K562 (cell line): ENCODE results near the gene SMURF1. TPM values are rescaled to one million over a fixed set of nuclear protein-coding genes. Genes with fewer than 3 reads are reported as not detected.
A peak's percentile ranks its signal among the peaks of the same experiment; 100 is the strongest.

Source experiments
- ATAC-seq: fragments of 200-7000 bp; cut with Tn5 transposase; 3 replicates; pipeline ENCODE4 v1.9.1; 2020; ENCODE audit warnings: moderate library complexity
- BruUV-seq: library from RNA; stranded (reverse); fragments of 400-500 nt; replicated peaks from 2 replicates; lab custom pipeline; 2021; lab: Mats Ljungman, UMichigan
- CTCF ChIA-PET: fragments of 300-600 bp; formaldehyde crosslinking; extraction: SDS; loops from one replicate; lab custom pipeline; 2021; ENCODE audit warnings: low intra/inter-chr PET ratio; lab: Yijun Ruan, JAX
- POLR2A ChIA-PET: fragments of 300-600, 350-650 bp; sonication (Branson Sonifier 250); formaldehyde crosslinking; extraction: SDS; loops from one replicate; lab custom pipeline; 2021; ENCODE audit warnings: antibody characterized with exemption, inconsistent platforms; lab: Yijun Ruan, JAX
- DNase-seq, 4 experiments: peaks; one replicate each; pipeline versions ENCODE4 v3.0.0 to v3.0.0-alpha.2; 2011 to 2018; ENCODE audit warnings: low spot score in 3 of 4, mixed read lengths in 3 of 4; ENCODE audit errors: extremely low read depth in 1 of 4
- FAIRE-seq: peaks from 2 replicates; lab custom pipeline; 2011; peaks lifted over from hg19 to GRCh38; lab: Jason Lieb, UNC
- H2AFZ ChIP-seq: 2 replicates; pipeline ENCODE4 v1.6.0; 2011; ENCODE audit warnings: low read depth, low read length, control low read depth, inconsistent platforms
- H3K27ac ChIP-seq: fragments of 200-600 bp; 3 replicates; pipeline ENCODE4 v1.8.0; 2011; ENCODE audit warnings: low read depth, mild to moderate bottlenecking, control low read depth, inconsistent platforms, low read length, moderate library complexity, mixed read lengths; ENCODE audit errors: extremely low read depth
- H3K27me3 ChIP-seq, 2 experiments: fragments of 300-600 bp in 1 of 2; 2 replicates in 1 of 2; 3 replicates in 1 of 2; pipeline versions ENCODE4 v1.6.0 to v1.8.0; 2011; ENCODE audit warnings: inconsistent platforms in 2 of 2, low read length in 2 of 2, mild to moderate bottlenecking in 1 of 2, mixed read lengths in 1 of 2, moderate library complexity in 1 of 2; ENCODE audit not compliant: control insufficient read depth in 2 of 2, insufficient read depth in 2 of 2
- H3K36me3 ChIP-seq: fragments of 300-600 bp; 3 replicates; pipeline ENCODE4 v1.8.0; 2011; ENCODE audit warnings: mild to moderate bottlenecking, low read length, inconsistent platforms; ENCODE audit not compliant: control insufficient read depth, insufficient read depth
- H3K4me1 ChIP-seq, 2 experiments: fragments of 200-600 bp in 1 of 2; replicated peaks in 1 of 2; 2 replicates in 1 of 2; 3 replicates in 1 of 2; pipeline versions ENCODE4 v1.5.1 to v1.8.0; 2011; ENCODE audit warnings: inconsistent platforms in 2 of 2, low read length in 2 of 2, mild to moderate bottlenecking in 1 of 2, mixed read lengths in 1 of 2, moderate library complexity in 1 of 2; ENCODE audit not compliant: control insufficient read depth in 2 of 2, insufficient read depth in 2 of 2
- H3K4me2 ChIP-seq: 2 replicates; pipeline ENCODE4 v1.6.1; 2011; ENCODE audit warnings: low read length, control low read depth, inconsistent platforms, mixed read lengths; ENCODE audit not compliant: insufficient read depth
- H3K4me3 ChIP-seq: fragments of 200-600 bp; sonication (generic), shearing (Covaris generic); 2 replicates; pipeline ENCODE4 v1.5.1; 2016; ENCODE audit warnings: control low read depth, inconsistent platforms
- H3K79me2 ChIP-seq: fragments of 200-600 bp; 3 replicates; pipeline ENCODE4 v1.8.0; 2011; ENCODE audit warnings: low read length, inconsistent platforms; ENCODE audit not compliant: control insufficient read depth, insufficient read depth
- H3K9ac ChIP-seq, 2 experiments: 2 replicates each; pipeline versions ENCODE4 v1.6.0 to v1.6.1; 2011; ENCODE audit warnings: low read depth in 2 of 2, low read length in 2 of 2, control low read depth in 1 of 2, inconsistent platforms in 1 of 2, mild to moderate bottlenecking in 1 of 2, mixed read lengths in 1 of 2; ENCODE audit not compliant: insufficient read depth in 1 of 2
- H3K9me1 ChIP-seq: one replicate; pipeline ENCODE4 v1.6.0; 2011; ENCODE audit warnings: inconsistent platforms, mild to moderate bottlenecking, low read length, moderate library complexity; ENCODE audit not compliant: control insufficient read depth, insufficient read depth
- H3K9me3 ChIP-seq: replicated peaks from 2 replicates; pipeline ENCODE4 v1.5.1; 2011; ENCODE audit warnings: low read depth, low read length, inconsistent platforms; ENCODE audit not compliant: control insufficient read depth, insufficient read depth
- H4K20me1 ChIP-seq: replicated peaks from 2 replicates; pipeline ENCODE4 v1.6.1; 2011; ENCODE audit warnings: low read length, inconsistent platforms, mixed read lengths; ENCODE audit not compliant: control insufficient read depth, insufficient read depth
- HNRNPLL ChIP-seq: fragments of 200-400 bp; formaldehyde crosslinking; IDR thresholded peaks from 2 replicates; pipeline ENCODE4 v1.6.1; 2017; ENCODE audit warnings: low read length, low read depth, mild to moderate bottlenecking; ENCODE audit not compliant: poor library complexity, severe bottlenecking
- KDM5B ChIP-seq: fragments of 200-600 bp; sonication (generic); IDR thresholded peaks from 2 replicates; pipeline ENCODE4 v1.6.1; 2012; ENCODE audit warnings: low read depth, mild to moderate bottlenecking, moderate library complexity, low read length, control low read depth, inconsistent platforms; ENCODE audit not compliant: insufficient replicate concordance
- SRSF1 ChIP-seq: fragments of 200-400 bp; formaldehyde crosslinking; IDR thresholded peaks from 2 replicates; pipeline ENCODE4 v1.6.1; 2017; ENCODE audit warnings: mild to moderate bottlenecking, low read depth, low read length, moderate library complexity
- ZBTB17 ChIP-seq: fragments of 450-650 bp; formaldehyde crosslinking; IDR thresholded peaks from 2 replicates; pipeline ENCODE4 v1.4.0; 2020; ENCODE audit warnings: mild to moderate bottlenecking
- WGBS: fragments of 100-300 bp; shearing (Covaris generic); methylation state at CpG from one replicate; pipeline ENCODE4 v1.1.6; 2016; ENCODE audit warnings: low coverage, mixed read lengths; ENCODE audit not compliant: insufficient coverage; ENCODE audit errors: missing lambda C conversion rate; 5-methylcytosine and 5-hydroxymethylcytosine counted together
- in situ Hi-C: fragments of 300-500 bp; cut with MboI; formaldehyde crosslinking; loops from 4 replicates; pipeline ENCODE4 v1.15.0; 2018; ENCODE audit warnings: inconsistent platforms, mixed read lengths
- intact Hi-C: fragments of 100-400 bp; cut with micrococcal nuclease; formaldehyde crosslinking; loops from 2 replicates; pipeline ENCODE4 v1.14.2; 2022
- polyA plus RNA-seq, 8 experiments: library from polyadenylated mRNA; depleted of rRNA in 4 of 8; stranded (reverse) in 5 of 8; unstranded in 3 of 8; fragments of >200 nt; fragmentation: Nextera tagmentation in 2 of 8; fragmentation: Illumina TruSeq in 1 of 8; extraction: Ambion mirVana in 2 of 8; extraction: Trizol in 1 of 8; gene quantifications; 2 replicates each; pipeline versions ENCODE4 v1.2.1 to v1.2.3, GENCODE V29; 2011 to 2014; ENCODE audit warnings: inconsistent platforms in 1 of 8, missing spikeins in 1 of 8
- total RNA-seq, 7 experiments: library from RNA; depleted of rRNA in 6 of 7; stranded (reverse); fragments of >200 nt in 6 of 7; fragmentation: Illumina TruSeq in 2 of 7; extraction: Trizol in 2 of 7; gene quantifications; 2 replicates each; pipeline versions ENCODE4 v1.2.1 to v1.2.3, GENCODE V29; 2011 to 2021; ENCODE audit warnings: low replicate concordance in 1 of 7
- TF ChIP-seq, protein P1 (sequence below): fragments of 450-650 bp; IDR thresholded peaks from one replicate; pipeline ENCODE4 v1.6.1; 2018; ENCODE audit warnings: mild to moderate bottlenecking, moderate library complexity; ENCODE audit not compliant: partially characterized antibody
- TF ChIP-seq, protein P2 (sequence below), 2 experiments: fragments of 450-650 bp; IDR thresholded peaks; 2 replicates each; pipeline ENCODE4 v1.6.1; 2016

SMURF1 gene
- total and polyA plus RNA-seq, 9 of the 15 experiments (the other 6 are each of a cell fraction or from before 2014, with no cell fraction given) = 1.0 to 20.1 (median 12.6) TPM

DNA sequence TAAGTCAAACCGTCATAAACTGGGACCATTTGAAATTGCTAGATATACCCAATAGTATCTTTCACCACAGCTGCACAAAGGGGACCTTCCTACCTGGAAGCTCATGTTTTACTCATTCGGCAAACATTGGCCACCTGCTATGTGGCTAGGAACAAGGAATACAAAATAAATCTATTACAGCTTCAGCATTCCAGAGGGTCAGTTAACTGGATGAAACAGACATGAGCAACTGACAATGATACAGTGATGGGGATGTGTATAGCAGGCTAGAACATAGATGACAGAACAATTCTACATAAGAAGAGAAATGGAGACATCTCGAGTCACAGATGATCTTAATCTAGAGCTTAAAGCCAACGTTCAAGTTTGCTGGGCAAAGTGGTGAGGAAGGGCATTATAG, 3.1 kb upstream of the SMURF1 start:
- H3K4me3 ChIP-seq = no peak overlapping the region
- no peak overlapping the region for H3K27ac ChIP-seq
- peaks cover 2% of the 10 kb centered on the region; the same call in 1 of the 3 replicates for H3K36me3 ChIP-seq
- no TSS peak for BruUV-seq
- no peaks in the 10 kb centered on the region for H3K9me3 ChIP-seq
- peaks cover 9% of the 10 kb centered on the region for H3K79me2 ChIP-seq
- in situ Hi-C loops = no loop called here
- CTCF ChIA-PET = no interaction called here
- no peak overlapping the region for H3K9ac ChIP-seq
- FAIRE-seq (no peak), ATAC-seq (no peak), DNase-seq (no peak)
- intact Hi-C loops = loop anchor here (10.0 kb wide), 1 partner anchor 78 kb away; no protein-coding TSS in a partner anchor
- TF ChIP-seq SRSF1 = no peak
- TF ChIP-seq, protein P1, sequence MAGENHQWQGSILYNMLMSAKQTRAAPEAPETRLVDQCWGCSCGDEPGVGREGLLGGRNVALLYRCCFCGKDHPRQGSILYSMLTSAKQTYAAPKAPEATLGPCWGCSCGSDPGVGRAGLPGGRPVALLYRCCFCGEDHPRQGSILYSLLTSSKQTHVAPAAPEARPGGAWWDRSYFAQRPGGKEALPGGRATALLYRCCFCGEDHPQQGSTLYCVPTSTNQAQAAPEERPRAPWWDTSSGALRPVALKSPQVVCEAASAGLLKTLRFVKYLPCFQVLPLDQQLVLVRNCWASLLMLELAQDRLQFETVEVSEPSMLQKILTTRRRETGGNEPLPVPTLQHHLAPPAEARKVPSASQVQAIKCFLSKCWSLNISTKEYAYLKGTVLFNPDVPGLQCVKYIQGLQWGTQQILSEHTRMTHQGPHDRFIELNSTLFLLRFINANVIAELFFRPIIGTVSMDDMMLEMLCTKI = no peak
- no peak for TF ChIP-seq HNRNPLL
- TF ChIP-seq ZBTB17 (CRISPR knock-in tag) = peak; percentile 94
- TF ChIP-seq, protein P2, sequence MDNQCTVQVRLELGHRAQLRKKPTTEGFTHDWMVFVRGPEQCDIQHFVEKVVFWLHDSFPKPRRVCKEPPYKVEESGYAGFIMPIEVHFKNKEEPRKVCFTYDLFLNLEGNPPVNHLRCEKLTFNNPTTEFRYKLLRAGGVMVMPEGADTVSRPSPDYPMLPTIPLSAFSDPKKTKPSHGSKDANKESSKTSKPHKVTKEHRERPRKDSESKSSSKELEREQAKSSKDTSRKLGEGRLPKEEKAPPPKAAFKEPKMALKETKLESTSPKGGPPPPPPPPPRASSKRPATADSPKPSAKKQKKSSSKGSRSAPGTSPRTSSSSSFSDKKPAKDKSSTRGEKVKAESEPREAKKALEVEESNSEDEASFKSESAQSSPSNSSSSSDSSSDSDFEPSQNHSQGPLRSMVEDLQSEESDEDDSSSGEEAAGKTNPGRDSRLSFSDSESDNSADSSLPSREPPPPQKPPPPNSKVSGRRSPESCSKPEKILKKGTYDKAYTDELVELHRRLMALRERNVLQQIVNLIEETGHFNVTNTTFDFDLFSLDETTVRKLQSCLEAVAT (IDR thresholded peaks at IDR 0.05) = peak in 1 of 2 experiments; percentile 94; a peak in 2 of 4 replicates
- no peak for TF ChIP-seq KDM5B
- H3K4me1 ChIP-seq = peaks cover 5 to 14% of the 10 kb centered on the region in 2 experiments; a peak in 4 of 5 replicates
- no peak overlapping the region for H3K4me2 ChIP-seq
- POLR2A ChIA-PET = interaction anchor here (0.6 to 1.1 kb wide), 3 partner anchors 12 to 350 kb away, joined by 3 read pairs; no protein-coding TSS in a partner anchor
- no peaks in the 10 kb centered on the region for H3K9me1 ChIP-seq
- 18% methylated on average over 4 of the region's 4 CpGs for whole genome bisulfite sequencing
- peaks cover 2% of the 10 kb centered on the region for H4K20me1 ChIP-seq
- peaks cover 2 to 6% of the 10 kb centered on the region in 2 experiments; a peak in 3 of 5 replicates for H3K27me3 ChIP-seq
- H2AFZ ChIP-seq = no peak overlapping the region
